Astrocyte (in vitro differentiated cells and primary cell): ENCODE results near the gene PML. TPM values are rescaled to one million over a fixed set of nuclear protein-coding genes. Genes with fewer than 3 reads are reported as not detected.
"Not testable (repeated sequence)": the region's sequence is repeated elsewhere in the genome, so short reads cannot be mapped to it uniquely, and the experiment has no call there.

Source experiments
- DNase-seq: peaks from one replicate; pipeline ENCODE4 v3.0.0-alpha.2; 2010; ENCODE audit warnings: low read depth
- FAIRE-seq: peaks from 2 replicates; lab custom pipeline; 2011; peaks lifted over from hg19 to GRCh38; lab: Jason Lieb, UNC
- H2AFZ ChIP-seq: 2 replicates; pipeline ENCODE4 v1.6.0; 2012; ENCODE audit warnings: low read depth, low read length, inconsistent platforms
- H3K27ac ChIP-seq: 2 replicates; pipeline ENCODE4 v1.5.1; 2011; ENCODE audit warnings: low read depth, low read length, inconsistent platforms
- H3K27me3 ChIP-seq: 2 replicates; pipeline ENCODE4 v1.6.0; 2011; ENCODE audit warnings: low read length, inconsistent platforms; ENCODE audit not compliant: insufficient read depth
- H3K36me3 ChIP-seq: 2 replicates; pipeline ENCODE4 v1.5.1; 2011; ENCODE audit warnings: low read length, inconsistent platforms; ENCODE audit not compliant: insufficient read depth
- H3K4me1 ChIP-seq: 2 replicates; pipeline ENCODE4 v1.5.1; 2011; ENCODE audit warnings: low read length, inconsistent platforms; ENCODE audit not compliant: insufficient read depth
- H3K4me2 ChIP-seq: 2 replicates; pipeline ENCODE4 v1.6.0; 2012; ENCODE audit warnings: low read length, inconsistent platforms
- H3K4me3 ChIP-seq: 2 replicates; pipeline ENCODE4 v1.5.1; 2011; ENCODE audit warnings: low read depth, mild to moderate bottlenecking, low read length, inconsistent platforms; ENCODE audit not compliant: insufficient read depth
- H3K79me2 ChIP-seq: 2 replicates; pipeline ENCODE4 v1.6.0; 2012; ENCODE audit warnings: mild to moderate bottlenecking, low read length, inconsistent platforms; ENCODE audit not compliant: insufficient read depth
- H3K9ac ChIP-seq: 2 replicates; pipeline ENCODE4 v1.6.0; 2012; ENCODE audit warnings: mild to moderate bottlenecking, low read length, inconsistent platforms
- H3K9me3 ChIP-seq: 2 replicates; pipeline ENCODE4 v1.5.1; 2012; ENCODE audit warnings: low read depth, mild to moderate bottlenecking, low read length, inconsistent platforms; ENCODE audit not compliant: insufficient read depth
- H4K20me1 ChIP-seq: 2 replicates; pipeline ENCODE4 v1.6.0; 2012; ENCODE audit warnings: low read length, inconsistent platforms; ENCODE audit not compliant: insufficient read depth
- H3K27ac Mint-ChIP-seq: one replicate; pipeline ENCODE4 v1.8.0; 2021; ENCODE audit warnings: mild to moderate bottlenecking, mixed read lengths; ENCODE audit not compliant: unreplicated experiment
- H3K27me3 Mint-ChIP-seq: one replicate; pipeline ENCODE4 v1.8.0; 2021; ENCODE audit warnings: low read depth, mixed read lengths; ENCODE audit not compliant: unreplicated experiment
- H3K36me3 Mint-ChIP-seq: one replicate; pipeline ENCODE4 v1.8.0; 2021; ENCODE audit warnings: low read depth, mixed read lengths; ENCODE audit not compliant: unreplicated experiment
- H3K4me1 Mint-ChIP-seq: one replicate; pipeline ENCODE4 v1.8.0; 2021; ENCODE audit warnings: low read depth, mixed read lengths; ENCODE audit not compliant: unreplicated experiment
- H3K4me3 Mint-ChIP-seq: one replicate; pipeline ENCODE4 v1.8.0; 2021; ENCODE audit warnings: mild to moderate bottlenecking, moderate library complexity, mixed read lengths; ENCODE audit not compliant: unreplicated experiment
- H3K9me3 Mint-ChIP-seq: one replicate; pipeline ENCODE4 v1.8.0; 2021; ENCODE audit warnings: mild to moderate bottlenecking, mixed read lengths; ENCODE audit not compliant: unreplicated experiment
- CTCF ChIP-seq: IDR thresholded peaks from 2 replicates; pipeline ENCODE4 v1.5.1; 2011; ENCODE audit warnings: low read depth, mild to moderate bottlenecking, inconsistent platforms, low read length, moderate library complexity; ENCODE audit not compliant: insufficient read depth
- EZH2 ChIP-seq: IDR thresholded peaks from 2 replicates; pipeline ENCODE4 v1.6.1; 2012; ENCODE audit warnings: mild to moderate bottlenecking, low read length, inconsistent platforms; ENCODE audit not compliant: insufficient read depth
- total RNA-seq: library from RNA; stranded (reverse); gene quantifications from 2 replicates; pipeline ENCODE4 v1.2.1, GENCODE V29; 2021

Gene PML
- total RNA-seq, 1 donor from 2014 or later, result 116 TPM

DNA sequence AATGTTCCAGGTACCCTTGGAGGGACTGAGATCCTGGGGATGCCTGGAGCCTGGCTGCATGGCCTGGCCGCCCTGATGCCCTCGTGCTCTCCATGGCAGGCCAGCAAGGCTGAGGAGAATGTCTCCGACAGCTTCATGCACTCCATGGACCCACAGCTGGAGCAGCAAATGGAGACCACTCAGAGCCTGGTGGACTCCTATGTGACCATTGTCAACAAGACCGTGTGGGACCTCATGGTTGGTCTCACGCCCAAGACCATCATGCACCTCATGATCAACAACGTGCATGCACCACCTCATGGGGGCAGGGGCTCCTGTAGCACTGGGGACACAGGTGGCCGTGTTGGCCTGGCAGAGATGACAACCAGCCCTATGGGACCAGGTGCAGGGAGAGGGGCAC, 68.2 kb downstream of the PML start:
- no peak for FAIRE-seq
- Histone ChIP-seq H3K36me3 (no peaks in the 10 kb centered on the region), H3K9ac (no peak overlapping the region), H3K4me3 (no peak overlapping the region), H3K27me3 (no peaks in the 10 kb centered on the region), H3K9me3 (no peaks in the 10 kb centered on the region), H3K27ac (no peak overlapping the region), H2AFZ (no peak overlapping the region), H4K20me1 (no peaks in the 10 kb centered on the region), H3K79me2 (no peaks in the 10 kb centered on the region), H3K4me2 (no peak overlapping the region), H3K4me1 (no peaks in the 10 kb centered on the region)
- peaks cover 16% of the 10 kb centered on the region for H3K27me3 Mint-ChIP-seq
- H3K27ac Mint-ChIP-seq, result no peak overlapping the region
- H3K36me3 Mint-ChIP-seq, result no peaks in the 10 kb centered on the region
- no peaks in the 10 kb centered on the region for H3K4me1 Mint-ChIP-seq
- no peak overlapping the region for H3K4me3 Mint-ChIP-seq
- peaks cover 9% of the 10 kb centered on the region for H3K9me3 Mint-ChIP-seq
- no peak for DNase-seq
- TF ChIP-seq CTCF (no peak), EZH2 (no peak)

DNA sequence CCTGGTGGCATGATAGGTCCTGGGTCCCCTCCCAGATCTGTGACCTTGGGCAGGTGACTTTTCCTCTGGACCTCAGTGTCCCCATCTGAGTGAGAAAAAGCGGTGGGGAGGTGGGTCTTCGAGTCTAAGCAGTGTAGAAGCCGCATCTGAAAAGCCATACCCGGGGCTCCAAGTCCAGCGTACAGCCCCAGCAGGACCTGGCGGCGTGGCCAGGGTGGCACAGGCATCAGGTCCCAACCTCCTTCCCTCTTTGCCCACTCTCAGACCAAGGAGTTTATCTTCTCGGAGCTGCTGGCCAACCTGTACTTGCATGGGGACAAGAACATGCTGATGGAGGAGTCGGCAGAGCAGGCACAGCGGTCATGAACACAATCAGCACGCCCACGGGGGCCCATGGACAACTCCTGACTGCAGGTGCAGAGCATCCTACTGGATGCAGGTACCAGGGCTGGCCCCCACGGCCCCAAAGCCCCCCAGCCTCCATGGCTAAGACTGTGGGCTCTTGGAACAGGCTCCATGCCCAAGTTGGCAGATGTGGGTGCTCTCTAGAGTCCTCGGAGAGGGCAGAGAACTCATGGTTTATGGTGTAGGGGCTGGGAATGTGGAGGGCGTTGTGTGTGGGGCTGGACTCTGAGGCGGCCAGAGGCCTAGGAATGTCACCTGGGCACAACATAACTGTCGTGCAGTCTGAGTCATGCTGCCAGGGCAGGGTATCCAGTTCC, 69.1 kb downstream of the PML start:
- FAIRE-seq, H3K9me3 ChIP-seq, H3K4me3 Mint-ChIP-seq, H2AFZ ChIP-seq, DNase-seq, H3K27ac Mint-ChIP-seq, H3K4me1 ChIP-seq, H4K20me1 ChIP-seq, H3K4me3 ChIP-seq, H3K27ac ChIP-seq, H3K4me1 Mint-ChIP-seq, H3K9me3 Mint-ChIP-seq, H3K4me2 ChIP-seq, H3K9ac ChIP-seq, H3K36me3 ChIP-seq, H3K79me2 ChIP-seq, H3K36me3 Mint-ChIP-seq, H3K27me3 ChIP-seq: not testable (repeated sequence)
- H3K27me3 Mint-ChIP-seq, result peaks cover 14% of the 10 kb centered on the region

GRCh38 chr15:74064183-74064582, 69.7 kb downstream of the PML start:
- H4K20me1 ChIP-seq, H3K4me3 Mint-ChIP-seq, DNase-seq, H3K27ac ChIP-seq, H3K27me3 ChIP-seq, H3K4me1 ChIP-seq, H3K9ac ChIP-seq, H3K4me3 ChIP-seq, H3K36me3 Mint-ChIP-seq, H2AFZ ChIP-seq, H3K36me3 ChIP-seq, H3K9me3 Mint-ChIP-seq, H3K27ac Mint-ChIP-seq, FAIRE-seq, H3K4me1 Mint-ChIP-seq, H3K9me3 ChIP-seq, H3K79me2 ChIP-seq, H3K4me2 ChIP-seq: not testable (repeated sequence)
- peaks cover 10% of the 10 kb centered on the region for H3K27me3 Mint-ChIP-seq

- FAIRE-seq, result not testable (repeated sequence)
Observed at GRCh38 chr15:74064822-74065221, 70.3 kb downstream of the PML start.

More at GRCh38 chr15:74064822-74065221, 70.3 kb downstream of the PML start:
- not testable (repeated sequence) for H3K4me1 Mint-ChIP-seq, DNase-seq, H4K20me1 ChIP-seq, H3K27ac Mint-ChIP-seq, H3K4me1 ChIP-seq, H3K9ac ChIP-seq, H3K4me3 ChIP-seq, H3K27ac ChIP-seq, H3K79me2 ChIP-seq, H3K27me3 ChIP-seq, H3K36me3 ChIP-seq, H3K4me3 Mint-ChIP-seq, H3K9me3 Mint-ChIP-seq, H2AFZ ChIP-seq, H3K36me3 Mint-ChIP-seq, H3K4me2 ChIP-seq, H3K9me3 ChIP-seq
- H3K27me3 Mint-ChIP-seq, result peaks cover 10% of the 10 kb centered on the region
